IMR-90 (cell line): ENCODE results near the gene PPHLN1. TPM values are rescaled to one million over a fixed set of nuclear protein-coding genes. Genes with fewer than 3 reads are reported as not detected.
A peak's percentile ranks its signal among the peaks of the same experiment; 100 is the strongest.

ENCODE experiments used
- ATAC-seq: fragments of 200-7000 bp; cut with Tn5 transposase; 2 replicates; pipeline ENCODE4 v1.9.1; 2020; ENCODE audit warnings: low read depth, mild to moderate bottlenecking, moderate library complexity
- BruUV-seq: library from RNA; stranded (reverse); fragments of 400-500 nt; replicated peaks from 2 replicates; lab custom pipeline; 2021; lab: Mats Ljungman, UMichigan
- CTCF ChIA-PET: fragments of 300-600 bp; formaldehyde crosslinking; extraction: SDS; loops from one replicate; lab custom pipeline; 2021; ENCODE audit warnings: antibody characterized with exemption; lab: Yijun Ruan, JAX
- POLR2A ChIA-PET: fragments of 300-600 bp; sonication (Branson Sonifier 250); formaldehyde crosslinking; loops from one replicate; lab custom pipeline; 2022; ENCODE audit warnings: antibody characterized with exemption; ENCODE audit not compliant: unreplicated experiment; lab: Charles Lee
- DNase-seq: peaks from one replicate; pipeline ENCODE4 v3.0.0; 2013
- H2AFZ ChIP-seq: replicated peaks from 2 replicates; pipeline ENCODE3; 2013; ENCODE audit warnings: low read length, mild to moderate bottlenecking; ENCODE audit not compliant: poor library complexity
- H2AK5ac ChIP-seq: 2 replicates; pipeline ENCODE4 v1.6.1; 2013; ENCODE audit warnings: low read depth, low read length, inconsistent platforms
- H2AK9ac ChIP-seq: replicated peaks from 2 replicates; pipeline ENCODE3; 2013; ENCODE audit warnings: mild to moderate bottlenecking, low read depth, low read length, moderate library complexity; ENCODE audit not compliant: poor library complexity
- H2BK120ac ChIP-seq: 2 replicates; pipeline ENCODE4 v1.6.1; 2013; ENCODE audit warnings: low read depth, low read length, inconsistent platforms
- H2BK15ac ChIP-seq: 3 replicates; pipeline ENCODE4 v1.6.1; 2013; ENCODE audit warnings: low read depth, low read length, inconsistent platforms
- H2BK20ac ChIP-seq: 2 replicates; pipeline ENCODE4 v1.6.1; 2013; ENCODE audit warnings: low read depth, mild to moderate bottlenecking, inconsistent platforms, low read length, moderate library complexity
- H2BK5ac ChIP-seq: 2 replicates; pipeline ENCODE4 v1.6.1; 2013; ENCODE audit warnings: mild to moderate bottlenecking, low read depth, low read length, inconsistent platforms; ENCODE audit not compliant: poor library complexity, severe bottlenecking
- H3K14ac ChIP-seq: replicated peaks from 2 replicates; pipeline ENCODE4 v1.6.1; 2013; ENCODE audit warnings: low read depth, low read length, inconsistent platforms
- H3K18ac ChIP-seq: 2 replicates; pipeline ENCODE4 v1.6.1; 2013; ENCODE audit warnings: low read depth, low read length, control low read depth
- H3K23ac ChIP-seq: 2 replicates; pipeline ENCODE4 v1.6.1; 2013; ENCODE audit warnings: low read depth, low read length, inconsistent platforms
- H3K27ac ChIP-seq: 2 replicates; pipeline ENCODE4 v1.5.1; 2013; ENCODE audit warnings: mild to moderate bottlenecking, control low read depth, low read length; ENCODE audit not compliant: insufficient read depth
- H3K27me3 ChIP-seq: 2 replicates; pipeline ENCODE4 v1.6.1; 2013; ENCODE audit warnings: low read length; ENCODE audit not compliant: control insufficient read depth, insufficient read depth
- H3K36me3 ChIP-seq: 2 replicates; pipeline ENCODE4 v1.6.1; 2013; ENCODE audit warnings: low read length, mixed read lengths; ENCODE audit not compliant: control insufficient read depth, insufficient read depth
- H3K4ac ChIP-seq: 2 replicates; pipeline ENCODE4 v1.6.1; 2013; ENCODE audit warnings: low read depth, low read length, inconsistent platforms
- H3K4me1 ChIP-seq: 2 replicates; pipeline ENCODE4 v1.6.1; 2013; ENCODE audit warnings: low read length, mixed read lengths; ENCODE audit not compliant: control insufficient read depth, insufficient read depth
- H3K4me2 ChIP-seq: 2 replicates; pipeline ENCODE4 v1.6.1; 2013; ENCODE audit warnings: low read depth, mild to moderate bottlenecking, control low read depth, low read length, moderate library complexity
- H3K4me3 ChIP-seq: 2 replicates; pipeline ENCODE4 v1.5.1; 2013; ENCODE audit warnings: low read depth, mild to moderate bottlenecking, control low read depth, low read length, moderate library complexity; ENCODE audit not compliant: insufficient read depth
- H3K56ac ChIP-seq: 2 replicates; pipeline ENCODE4 v1.6.1; 2013; ENCODE audit warnings: low read length, inconsistent platforms; ENCODE audit not compliant: insufficient read depth; ENCODE audit errors: extremely low read depth
- H3K79me1 ChIP-seq, 2 experiments: 2 replicates each; pipeline ENCODE4 v1.6.1; 2013; ENCODE audit warnings: low read length in 2 of 2, inconsistent platforms in 1 of 2, low read depth in 1 of 2
- H3K9ac ChIP-seq: 2 replicates; pipeline ENCODE4 v1.6.1; 2013; ENCODE audit warnings: low read depth, low read length, control low read depth
- H3K9me1 ChIP-seq: 2 replicates; pipeline ENCODE4 v1.6.1; 2013; ENCODE audit warnings: low read length, inconsistent platforms; ENCODE audit not compliant: insufficient read depth
- H3K9me3 ChIP-seq: 2 replicates; pipeline ENCODE4 v1.6.1; 2013; ENCODE audit warnings: low read length; ENCODE audit not compliant: control insufficient read depth, insufficient read depth
- H4K20me1 ChIP-seq: 2 replicates; pipeline ENCODE4 v1.6.1; 2013; ENCODE audit warnings: low read length, inconsistent platforms; ENCODE audit not compliant: insufficient read depth
- H4K5ac ChIP-seq: 2 replicates; pipeline ENCODE4 v1.6.1; 2013; ENCODE audit warnings: mild to moderate bottlenecking, low read depth, low read length, control low read depth
- H4K8ac ChIP-seq, 2 experiments: 2 replicates each; pipeline ENCODE4 v1.6.1; 2013; ENCODE audit warnings: low read depth in 2 of 2, low read length in 2 of 2, control low read depth in 1 of 2, inconsistent platforms in 1 of 2
- H4K91ac ChIP-seq: 2 replicates; pipeline ENCODE4 v1.6.1; 2013; ENCODE audit warnings: low read depth, low read length, inconsistent platforms; ENCODE audit not compliant: insufficient read depth
- CEBPB ChIP-seq: IDR thresholded peaks from 2 replicates; pipeline ENCODE4 v1.6.1; 2012; ENCODE audit warnings: low read depth, low read length, improper control_type of control experiment
- FOS ChIP-seq: fragments of 150-350 bp; IDR thresholded peaks from 2 replicates; pipeline ENCODE4 v1.6.1; 2016; ENCODE audit warnings: low read depth, low read length
- MAFK ChIP-seq: IDR thresholded peaks from 2 replicates; pipeline ENCODE4 v1.6.1; 2012; ENCODE audit warnings: low read depth, low read length, improper control_type of control experiment
- MAZ ChIP-seq: IDR thresholded peaks from 2 replicates; pipeline ENCODE4 v1.6.1; 2012; ENCODE audit warnings: low read depth, mild to moderate bottlenecking, low read length, improper control_type of control experiment, moderate library complexity, borderline replicate concordance
- MXI1 ChIP-seq: IDR thresholded peaks from 2 replicates; pipeline ENCODE4 v1.6.1; 2012; ENCODE audit warnings: low read depth, mild to moderate bottlenecking, low read length, moderate library complexity, borderline replicate concordance
- NFE2L2 ChIP-seq: fragments of 150-350 bp; IDR thresholded peaks from 2 replicates; pipeline ENCODE4 v1.6.1; 2016; ENCODE audit warnings: low read depth, mild to moderate bottlenecking, low read length
- POLR2A ChIP-seq: IDR thresholded peaks from 2 replicates; pipeline ENCODE4 v1.6.1; 2012; ENCODE audit warnings: mild to moderate bottlenecking, low read depth, low read length
- RCOR1 ChIP-seq: IDR thresholded peaks from 2 replicates; pipeline ENCODE4 v1.6.1; 2012; ENCODE audit warnings: mild to moderate bottlenecking, low read length, improper control_type of control experiment; ENCODE audit not compliant: insufficient replicate concordance
- RFX5 ChIP-seq: IDR thresholded peaks from 2 replicates; pipeline ENCODE4 v1.8.0; 2012; ENCODE audit warnings: low read depth, mild to moderate bottlenecking, low read length, moderate library complexity
- SMC3 ChIP-seq: fragments of 150-350 bp; IDR thresholded peaks from 2 replicates; pipeline ENCODE4 v1.6.1; 2016; ENCODE audit warnings: low read depth, mild to moderate bottlenecking, antibody characterized with exemption, low read length, moderate library complexity
- WGBS, 2 experiments: methylation state at CpG; one replicate each; pipeline versions ENCODE4 v1.1.5 to v1.1.7; 2013; ENCODE audit warnings: missing lambda C conversion rate in 2 of 2; ENCODE audit not compliant: insufficient read length in 1 of 2; ENCODE audit errors: extremely low coverage in 2 of 2; 5-methylcytosine and 5-hydroxymethylcytosine counted together
- dilution Hi-C: fragments of 300-500 bp; cut with HindIII; formaldehyde crosslinking; loops from one replicate; pipeline ENCODE4 v1.14.3; 2018; ENCODE audit warnings: low sequenced_read_pairs; ENCODE audit not compliant: unreplicated experiment
- in situ Hi-C: fragments of 300-500 bp; cut with MboI; formaldehyde crosslinking; loops from 3 replicates; pipeline ENCODE4 v1.14.3; 2019; ENCODE audit warnings: low sequenced_read_pairs, inconsistent platforms, mixed read lengths
- intact Hi-C: fragments of 100-400 bp; cut with micrococcal nuclease; formaldehyde crosslinking; loops from 2 replicates; pipeline ENCODE4 v1.10.0; 2022
- polyA plus RNA-seq, 3 experiments: library from polyadenylated mRNA; depleted of rRNA; stranded (reverse); fragments of >200 nt; gene quantifications; 2 replicates each; pipeline ENCODE4 v1.2.3, GENCODE V29; 2012; ENCODE audit warnings: low replicate concordance in 1 of 3
- total RNA-seq: library from RNA; depleted of rRNA; stranded (reverse); fragments of >200 nt; gene quantifications from 2 replicates; pipeline ENCODE4 v1.2.3, GENCODE V29; 2012
- TF ChIP-seq, protein P1 (sequence below): fragments of 150-350 bp; IDR thresholded peaks from 2 replicates; pipeline ENCODE4 v1.6.1; 2016; ENCODE audit warnings: low read depth, mild to moderate bottlenecking, low read length, moderate library complexity, borderline replicate concordance
- TF ChIP-seq, protein P2 (sequence below): conservative IDR thresholded peaks from 2 replicates; pipeline ENCODE4 v1.5.1; 2012; ENCODE audit warnings: mild to moderate bottlenecking, low read depth, low read length, improper control_type of control experiment

The PPHLN1 gene
- total and polyA plus RNA-seq, 2 of the 4 experiments (the other 2 are of a cell fraction), result 50.7 to 54.3 TPM

DNA sequence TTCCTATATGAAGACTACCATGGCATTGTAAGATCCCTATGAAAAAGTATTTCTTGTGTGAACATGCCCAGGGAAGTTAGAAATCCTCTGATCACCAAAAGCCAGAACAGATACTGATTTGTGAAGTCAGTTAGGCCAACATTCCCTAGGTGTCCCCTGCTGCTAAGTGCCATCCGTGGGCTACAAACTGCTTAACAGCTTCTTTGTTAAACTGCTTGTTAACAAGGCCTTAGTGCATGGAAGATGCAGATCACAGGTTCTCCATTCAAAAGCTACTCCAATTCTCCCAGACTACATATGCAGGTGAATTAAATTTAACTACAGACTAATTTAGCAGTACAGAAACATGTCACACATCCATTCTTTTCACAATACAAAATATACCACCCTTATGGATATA lies 155.4 kb downstream of the PPHLN1 start:
- peak overlapping the region; percentile 91; the same call in 1 of the 2 replicates for H3K4me3 ChIP-seq
- peak overlapping the region; percentile 76 for H3K4ac ChIP-seq
- peaks cover 8% of the 10 kb centered on the region; the same call in 1 of the 2 replicates for H3K9me1 ChIP-seq

More for the DNA sequence above, 155.4 kb downstream of the PPHLN1 start:
- CTCF ChIA-PET, result interaction anchor here (0.6 to 2.8 kb wide), 2 partner anchors 28 to 800 kb away, joined by 3 to 12 read pairs; no protein-coding TSS in a partner anchor
- no TSS peak for BruUV-seq
- peak overlapping the region; percentile 89 for H3K14ac ChIP-seq
- peak overlapping the region; percentile 17 for H2BK5ac ChIP-seq
- no peak for DNase-seq
- H2AK9ac ChIP-seq, result no peak overlapping the region
- POLR2A ChIA-PET, result no interaction called here
- H3K56ac ChIP-seq, result 0 out of 2 replicates have a peak overlapping the region, but pooled peaks have one; percentile 3
- H2AFZ ChIP-seq, result no peak overlapping the region
- peak overlapping the region; percentile 31; the same call in 1 of the 2 replicates for H2BK120ac ChIP-seq
- peak overlapping the region; percentile 18; the same call in 1 of the 2 replicates for H2AK5ac ChIP-seq
- H4K8ac ChIP-seq, result peak overlapping the region in 1 of 2 experiments; percentile 66; a peak in 2 of 4 replicates
- TF ChIP-seq CEBPB (no peak), FOS (no peak), RFX5 (no peak), MAFK (no peak), SMC3 (no peak), MAZ (no peak), MXI1 (no peak), RCOR1 (no peak), NFE2L2 (no peak), POLR2A (no peak)
- TF ChIP-seq, protein P1, sequence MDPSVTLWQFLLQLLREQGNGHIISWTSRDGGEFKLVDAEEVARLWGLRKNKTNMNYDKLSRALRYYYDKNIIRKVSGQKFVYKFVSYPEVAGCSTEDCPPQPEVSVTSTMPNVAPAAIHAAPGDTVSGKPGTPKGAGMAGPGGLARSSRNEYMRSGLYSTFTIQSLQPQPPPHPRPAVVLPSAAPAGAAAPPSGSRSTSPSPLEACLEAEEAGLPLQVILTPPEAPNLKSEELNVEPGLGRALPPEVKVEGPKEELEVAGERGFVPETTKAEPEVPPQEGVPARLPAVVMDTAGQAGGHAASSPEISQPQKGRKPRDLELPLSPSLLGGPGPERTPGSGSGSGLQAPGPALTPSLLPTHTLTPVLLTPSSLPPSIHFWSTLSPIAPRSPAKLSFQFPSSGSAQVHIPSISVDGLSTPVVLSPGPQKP, result no peak
- TF ChIP-seq, protein P2, sequence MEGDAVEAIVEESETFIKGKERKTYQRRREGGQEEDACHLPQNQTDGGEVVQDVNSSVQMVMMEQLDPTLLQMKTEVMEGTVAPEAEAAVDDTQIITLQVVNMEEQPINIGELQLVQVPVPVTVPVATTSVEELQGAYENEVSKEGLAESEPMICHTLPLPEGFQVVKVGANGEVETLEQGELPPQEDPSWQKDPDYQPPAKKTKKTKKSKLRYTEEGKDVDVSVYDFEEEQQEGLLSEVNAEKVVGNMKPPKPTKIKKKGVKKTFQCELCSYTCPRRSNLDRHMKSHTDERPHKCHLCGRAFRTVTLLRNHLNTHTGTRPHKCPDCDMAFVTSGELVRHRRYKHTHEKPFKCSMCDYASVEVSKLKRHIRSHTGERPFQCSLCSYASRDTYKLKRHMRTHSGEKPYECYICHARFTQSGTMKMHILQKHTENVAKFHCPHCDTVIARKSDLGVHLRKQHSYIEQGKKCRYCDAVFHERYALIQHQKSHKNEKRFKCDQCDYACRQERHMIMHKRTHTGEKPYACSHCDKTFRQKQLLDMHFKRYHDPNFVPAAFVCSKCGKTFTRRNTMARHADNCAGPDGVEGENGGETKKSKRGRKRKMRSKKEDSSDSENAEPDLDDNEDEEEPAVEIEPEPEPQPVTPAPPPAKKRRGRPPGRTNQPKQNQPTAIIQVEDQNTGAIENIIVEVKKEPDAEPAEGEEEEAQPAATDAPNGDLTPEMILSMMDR, result no peak
- peak overlapping the region; percentile 60 for H3K9ac ChIP-seq
- no peaks in the 10 kb centered on the region for H3K36me3 ChIP-seq
- peak overlapping the region; percentile 88 for H3K4me2 ChIP-seq
- peak overlapping the region; percentile 81; the same call in 1 of the 2 replicates for H3K23ac ChIP-seq
- dilution Hi-C loops (no loop called here), intact Hi-C loops (loop anchor here (5.0 kb wide), 3 partner anchors 106 to 349 kb away; partner anchors contain the start of gene PRICKLE1), in situ Hi-C loops (loop anchor here (5.0 kb wide), 1 partner anchor 856 kb away; no protein-coding TSS in a partner anchor)
- H2BK15ac ChIP-seq, result peak overlapping the region; percentile 35; the same call in 1 of the 3 replicates
- H4K91ac ChIP-seq, result 0 out of 2 replicates have a peak overlapping the region, but pooled peaks have one; percentile 41
- peaks cover 7% of the 10 kb centered on the region for H3K4me1 ChIP-seq
- H4K20me1 ChIP-seq, result no peaks in the 10 kb centered on the region; the same call in 1 of the 2 replicates
- H2BK20ac ChIP-seq, result peak overlapping the region; percentile 48; the same call in 1 of the 2 replicates
- H4K5ac ChIP-seq, result peak overlapping the region; percentile 19
- peaks cover 15 to 50% of the 10 kb centered on the region in 2 experiments for H3K79me1 ChIP-seq
- no peaks in the 10 kb centered on the region for H3K9me3 ChIP-seq
- no peaks in the 10 kb centered on the region for H3K27me3 ChIP-seq
- no peak for ATAC-seq
- peak overlapping the region; percentile 55; the same call in 1 of the 2 replicates for H3K27ac ChIP-seq
- WGBS, 2 experiments, result no CpG with 5 or more reads among the region's 1 CpG
- H3K18ac ChIP-seq, result peak overlapping the region; percentile 89
